KMS-11 (cell line): ENCODE measurements around the gene ARGLU1.

Experiments used
- H2AFZ ChIP-seq: fragments of 200-600 bp; sonication (generic); 2 replicates; pipeline ENCODE4 v1.6.1; 2016; ENCODE audit warnings: antibody characterized with exemption, mixed run types, low read depth
- H3K27ac ChIP-seq: fragments of 200-600 bp; sonication (generic); 2 replicates; pipeline ENCODE4 v1.6.1; 2016; ENCODE audit warnings: mild to moderate bottlenecking, mixed run types
- H3K27me3 ChIP-seq: fragments of 200-600 bp; sonication (generic); 2 replicates; pipeline ENCODE4 v1.6.1; 2017; ENCODE audit warnings: mild to moderate bottlenecking, low read depth, mixed run types, moderate library complexity; ENCODE audit not compliant: insufficient read depth
- H3K36me3 ChIP-seq: fragments of 200-600 bp; sonication (generic); 2 replicates; pipeline ENCODE4 v1.6.1; 2017; ENCODE audit warnings: mild to moderate bottlenecking, mixed run types; ENCODE audit not compliant: insufficient read depth
- H3K4me1 ChIP-seq: fragments of 200-600 bp; sonication (generic); 2 replicates; pipeline ENCODE4 v1.6.1; 2016; ENCODE audit warnings: mild to moderate bottlenecking, low read depth, mixed run types; ENCODE audit not compliant: poor library complexity, severe bottlenecking
- H3K4me2 ChIP-seq: fragments of 200-600 bp; sonication (generic); 2 replicates; pipeline ENCODE4 v1.7.0; 2016; ENCODE audit warnings: mild to moderate bottlenecking, mixed run types
- H3K4me3 ChIP-seq: fragments of 200-600 bp; sonication (generic); IDR thresholded peaks from 2 replicates; pipeline ENCODE4 v1.6.1; 2017; ENCODE audit warnings: low read depth, low read length, mixed read lengths; ENCODE audit not compliant: insufficient read depth
- H3K79me2 ChIP-seq: fragments of 200-600 bp; sonication (generic); 2 replicates; pipeline ENCODE4 v1.6.1; 2016; ENCODE audit warnings: low read depth, mixed run types; ENCODE audit not compliant: insufficient read depth
- H3K9ac ChIP-seq: fragments of 200-600 bp; sonication (generic); 2 replicates; pipeline ENCODE4 v1.6.1; 2016; ENCODE audit warnings: mild to moderate bottlenecking, mixed run types
- H4K20me1 ChIP-seq: fragments of 200-600 bp; sonication (generic); 2 replicates; pipeline ENCODE4 v1.6.1; 2016; ENCODE audit warnings: mild to moderate bottlenecking, mixed run types; ENCODE audit not compliant: insufficient read depth
- CTCF ChIP-seq: fragments of 200-600 bp; sonication (generic); conservative IDR thresholded peaks from 2 replicates; pipeline ENCODE4 v1.6.1; 2017; ENCODE audit warnings: low read depth, mild to moderate bottlenecking, antibody characterized with exemption, low read length, moderate library complexity, mixed read lengths

The ARGLU1 gene

GRCh38 chr13:106532111-106532929 lies 35.6 kb downstream of the ARGLU1 start:
- H3K79me2 ChIP-seq, result no peaks in the 10 kb centered on the region
- H3K9ac ChIP-seq, result no peak overlapping the region
- H3K27me3 ChIP-seq, result no peaks in the 10 kb centered on the region
- TF ChIP-seq CTCF, result no peak
- H3K4me1 ChIP-seq, result no peaks in the 10 kb centered on the region
- no peaks in the 10 kb centered on the region for H3K36me3 ChIP-seq
- no peak overlapping the region for H2AFZ ChIP-seq
- no peak overlapping the region for H3K4me2 ChIP-seq
- no peaks in the 10 kb centered on the region for H4K20me1 ChIP-seq
- H3K27ac ChIP-seq, result no peak overlapping the region
- H3K4me3 ChIP-seq, result no peak overlapping the region

- Histone ChIP-seq H3K79me2 (no peaks in the 10 kb centered on the region), H3K27me3 (no peaks in the 10 kb centered on the region), H3K9ac (no peak overlapping the region), H3K27ac (no peak overlapping the region), H4K20me1 (no peaks in the 10 kb centered on the region), H3K36me3 (no peaks in the 10 kb centered on the region), H3K4me3 (no peak overlapping the region), H3K4me1 (no peaks in the 10 kb centered on the region), H3K4me2 (no peak overlapping the region), H2AFZ (no peak overlapping the region)
- TF ChIP-seq CTCF, result no peak
Measured at GRCh38 chr13:106530980-106531481, 36.9 kb downstream of the ARGLU1 start.

- H3K4me1 ChIP-seq, result no peaks in the 10 kb centered on the region
- no peak overlapping the region for H3K9ac ChIP-seq
- H3K36me3 ChIP-seq, result no peaks in the 10 kb centered on the region
- no peaks in the 10 kb centered on the region for H3K27me3 ChIP-seq
- H2AFZ ChIP-seq, result no peak overlapping the region
- no peak overlapping the region for H3K4me3 ChIP-seq
- TF ChIP-seq CTCF, result no peak
- H3K79me2 ChIP-seq, result no peaks in the 10 kb centered on the region
- no peaks in the 10 kb centered on the region for H4K20me1 ChIP-seq
- H3K27ac ChIP-seq, result no peak overlapping the region
- no peak overlapping the region for H3K4me2 ChIP-seq
Measured at GRCh38 chr13:106530171-106530851, 37.6 kb downstream of the ARGLU1 start.

GRCh38 chr13:106529415-106530170 lies 38.3 kb downstream of the ARGLU1 start:
- no peak overlapping the region for H3K4me2 ChIP-seq
- no peak overlapping the region for H2AFZ ChIP-seq
- H3K79me2 ChIP-seq, result no peaks in the 10 kb centered on the region

More at GRCh38 chr13:106529415-106530170, 38.3 kb downstream of the ARGLU1 start:
- H3K27me3 ChIP-seq, result no peaks in the 10 kb centered on the region
- no peaks in the 10 kb centered on the region for H3K36me3 ChIP-seq
- no peak overlapping the region for H3K4me3 ChIP-seq
- no peaks in the 10 kb centered on the region for H4K20me1 ChIP-seq
- TF ChIP-seq CTCF, result no peak
- H3K9ac ChIP-seq, result no peak overlapping the region
- no peaks in the 10 kb centered on the region for H3K4me1 ChIP-seq
- H3K27ac ChIP-seq, result no peak overlapping the region
